AG04450 (cell line): ENCODE measurements around the gene C9orf50. TPM values are rescaled to one million over a fixed set of nuclear protein-coding genes. Genes with fewer than 3 reads are reported as not detected.
"Not testable (repeated sequence)": the region's sequence is repeated elsewhere in the genome, so short reads cannot be mapped to it uniquely, and the experiment has no call there.

ENCODE experiments used
- CTCF ChIA-PET: fragments of 300-600, 350-600 bp; formaldehyde crosslinking; extraction: SDS; loops from one replicate; lab custom pipeline; 2022; ENCODE audit warnings: antibody characterized with exemption, inconsistent platforms; lab: Charles Lee
- POLR2A ChIA-PET: fragments of 350-600 bp; formaldehyde crosslinking; extraction: SDS; loops from one replicate; lab custom pipeline; 2021; ENCODE audit warnings: antibody characterized with exemption, inconsistent platforms; lab: Yijun Ruan, JAX
- DNase-seq: peaks from one replicate; pipeline ENCODE4 v3.0.0-alpha.2; 2011; ENCODE audit warnings: low read depth, low spot score
- H3K27ac ChIP-seq: one replicate; pipeline ENCODE4 v1.5.1; 2012; ENCODE audit warnings: low read depth, low read length, control low read depth
- H3K27me3 ChIP-seq: one replicate; pipeline ENCODE4 v1.6.0; 2012; ENCODE audit warnings: low read length; ENCODE audit not compliant: control insufficient read depth, insufficient read depth
- H3K4me3 ChIP-seq: 2 replicates; pipeline ENCODE4 v1.5.1; 2011; ENCODE audit warnings: mild to moderate bottlenecking, low read depth, low read length, control low read depth
- H3K9me3 ChIP-seq: 2 replicates; pipeline ENCODE4 v1.5.1; 2012; ENCODE audit warnings: low read length; ENCODE audit not compliant: control insufficient read depth, insufficient read depth
- polyA plus RNA-seq: library from polyadenylated mRNA; depleted of rRNA; stranded (reverse); fragments of >200 nt; gene quantifications from 2 replicates; pipeline ENCODE4 v1.2.3, GENCODE V29; 2011
- TF ChIP-seq, protein P1 (sequence below): IDR thresholded peaks from 2 replicates; pipeline ENCODE4 v1.5.1; 2011; ENCODE audit warnings: low read depth, low read length, control low read depth, inconsistent platforms

The C9orf50 gene
- polyA plus RNA-seq, 1 experiment: 0.30 TPM

DNA sequence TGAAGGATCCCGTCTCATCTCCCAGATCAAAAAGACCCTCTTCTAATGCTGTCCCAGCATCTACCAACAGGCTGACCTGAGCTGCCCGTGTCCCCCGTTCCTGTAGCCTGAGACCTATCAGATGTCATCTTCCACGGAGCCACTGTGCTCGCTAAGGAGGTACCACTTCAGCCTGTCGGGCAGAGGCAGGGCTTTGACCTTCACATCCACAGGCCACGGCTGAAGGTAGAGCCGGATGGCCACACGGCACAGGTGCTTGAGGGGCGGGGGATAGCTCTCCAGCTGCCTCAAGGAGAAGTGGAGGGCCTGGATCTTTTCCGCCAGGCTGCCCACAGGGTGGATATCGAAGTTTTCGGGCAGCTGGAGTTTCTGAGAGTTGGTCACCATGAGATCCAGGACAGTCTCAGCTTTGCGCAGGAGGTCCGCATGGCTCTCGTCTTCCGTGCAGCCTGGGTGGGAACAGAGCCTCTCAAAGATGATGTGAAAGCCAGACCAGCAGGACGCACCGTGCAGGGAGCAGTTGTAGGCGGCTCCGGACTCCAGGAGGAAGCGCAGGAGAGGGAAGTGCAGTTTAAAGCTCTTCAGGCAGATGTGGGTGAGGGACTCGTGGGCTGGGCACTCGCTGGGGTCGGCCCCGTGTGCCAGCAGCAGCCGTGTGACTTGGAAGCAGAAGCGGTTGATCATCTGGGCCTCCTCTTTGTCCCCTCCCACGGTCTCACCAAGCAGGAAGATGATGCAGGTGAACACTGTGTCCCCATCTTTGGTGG lies 17.0 kb upstream of the C9orf50 start:
- TF ChIP-seq, protein P1, sequence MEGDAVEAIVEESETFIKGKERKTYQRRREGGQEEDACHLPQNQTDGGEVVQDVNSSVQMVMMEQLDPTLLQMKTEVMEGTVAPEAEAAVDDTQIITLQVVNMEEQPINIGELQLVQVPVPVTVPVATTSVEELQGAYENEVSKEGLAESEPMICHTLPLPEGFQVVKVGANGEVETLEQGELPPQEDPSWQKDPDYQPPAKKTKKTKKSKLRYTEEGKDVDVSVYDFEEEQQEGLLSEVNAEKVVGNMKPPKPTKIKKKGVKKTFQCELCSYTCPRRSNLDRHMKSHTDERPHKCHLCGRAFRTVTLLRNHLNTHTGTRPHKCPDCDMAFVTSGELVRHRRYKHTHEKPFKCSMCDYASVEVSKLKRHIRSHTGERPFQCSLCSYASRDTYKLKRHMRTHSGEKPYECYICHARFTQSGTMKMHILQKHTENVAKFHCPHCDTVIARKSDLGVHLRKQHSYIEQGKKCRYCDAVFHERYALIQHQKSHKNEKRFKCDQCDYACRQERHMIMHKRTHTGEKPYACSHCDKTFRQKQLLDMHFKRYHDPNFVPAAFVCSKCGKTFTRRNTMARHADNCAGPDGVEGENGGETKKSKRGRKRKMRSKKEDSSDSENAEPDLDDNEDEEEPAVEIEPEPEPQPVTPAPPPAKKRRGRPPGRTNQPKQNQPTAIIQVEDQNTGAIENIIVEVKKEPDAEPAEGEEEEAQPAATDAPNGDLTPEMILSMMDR: no peak
- DNase-seq: no peak
- H3K27ac ChIP-seq: no peak overlapping the region
- CTCF ChIA-PET: interaction anchor here (0.9 to 1.5 kb wide), 5 partner anchors 13 to 506 kb away, joined by 3 to 8 read pairs (median 5); no protein-coding TSS in a partner anchor
- no peaks in the 10 kb centered on the region; the same call in 1 of the 2 replicates for H3K9me3 ChIP-seq
- H3K4me3 ChIP-seq: no peak overlapping the region
- H3K27me3 ChIP-seq: no peaks in the 10 kb centered on the region
- POLR2A ChIA-PET: interaction anchor here (0.6 kb wide), 1 partner anchor 124 kb away, joined by 5 read pairs; no protein-coding TSS in a partner anchor

DNA sequence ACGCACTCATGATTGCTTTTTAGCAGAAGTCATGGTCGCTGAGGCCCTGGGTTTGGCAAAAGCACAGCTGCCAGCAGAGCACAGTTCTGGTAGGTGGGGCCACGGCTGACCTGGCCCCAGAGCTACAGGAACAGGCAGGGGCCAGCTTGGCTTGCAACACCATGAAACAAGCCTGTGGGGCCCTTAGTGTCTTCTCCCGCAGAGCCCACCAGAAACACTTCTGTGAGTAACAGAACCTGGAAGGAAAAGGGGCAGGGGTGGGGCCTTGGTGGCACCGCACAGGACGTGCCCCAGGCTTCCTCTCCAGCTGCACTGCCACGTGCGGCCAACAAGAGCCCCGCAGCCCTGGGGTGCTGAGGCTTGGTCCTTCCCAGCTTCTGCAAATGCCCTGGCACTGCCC lies 16.2 kb upstream of the C9orf50 start:
- CTCF ChIA-PET: interaction anchor here (1.0 to 1.5 kb wide), 3 partner anchors 13 to 505 kb away, joined by 3 to 7 read pairs (median 3); no protein-coding TSS in a partner anchor
- no peaks in the 10 kb centered on the region for H3K27me3 ChIP-seq
- POLR2A ChIA-PET: interaction anchor here (0.6 kb wide), 1 partner anchor 125 kb away, joined by 5 read pairs; no protein-coding TSS in a partner anchor
- no peaks in the 10 kb centered on the region; the same call in 1 of the 2 replicates for H3K9me3 ChIP-seq
- no peak for DNase-seq
- no peak overlapping the region for H3K4me3 ChIP-seq
- TF ChIP-seq, protein P1: no peak
- no peak overlapping the region for H3K27ac ChIP-seq

DNA sequence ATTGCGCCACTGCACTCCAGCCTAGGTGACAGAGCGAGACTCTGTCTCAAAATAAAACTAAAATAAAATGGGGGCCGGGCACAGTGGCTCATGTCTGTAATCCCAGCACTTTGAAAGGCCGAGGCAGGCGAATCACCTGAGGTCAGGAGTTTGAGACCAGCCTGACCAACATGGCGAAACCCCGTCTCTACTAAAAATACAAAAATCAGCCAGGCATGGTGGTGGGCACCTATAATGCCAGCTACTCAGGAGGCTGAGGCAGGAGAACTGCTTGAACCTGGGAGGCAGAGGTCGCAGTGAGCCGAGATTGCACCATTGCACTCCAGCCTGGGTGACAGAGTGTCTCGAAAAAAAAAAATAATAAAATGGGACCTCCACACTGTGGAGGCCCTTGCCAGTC lies 15.4 kb upstream of the C9orf50 start:
- H3K4me3 ChIP-seq, H3K27me3 ChIP-seq, POLR2A ChIA-PET, CTCF ChIA-PET, DNase-seq, H3K27ac ChIP-seq, H3K9me3 ChIP-seq: not testable (repeated sequence)

DNA sequence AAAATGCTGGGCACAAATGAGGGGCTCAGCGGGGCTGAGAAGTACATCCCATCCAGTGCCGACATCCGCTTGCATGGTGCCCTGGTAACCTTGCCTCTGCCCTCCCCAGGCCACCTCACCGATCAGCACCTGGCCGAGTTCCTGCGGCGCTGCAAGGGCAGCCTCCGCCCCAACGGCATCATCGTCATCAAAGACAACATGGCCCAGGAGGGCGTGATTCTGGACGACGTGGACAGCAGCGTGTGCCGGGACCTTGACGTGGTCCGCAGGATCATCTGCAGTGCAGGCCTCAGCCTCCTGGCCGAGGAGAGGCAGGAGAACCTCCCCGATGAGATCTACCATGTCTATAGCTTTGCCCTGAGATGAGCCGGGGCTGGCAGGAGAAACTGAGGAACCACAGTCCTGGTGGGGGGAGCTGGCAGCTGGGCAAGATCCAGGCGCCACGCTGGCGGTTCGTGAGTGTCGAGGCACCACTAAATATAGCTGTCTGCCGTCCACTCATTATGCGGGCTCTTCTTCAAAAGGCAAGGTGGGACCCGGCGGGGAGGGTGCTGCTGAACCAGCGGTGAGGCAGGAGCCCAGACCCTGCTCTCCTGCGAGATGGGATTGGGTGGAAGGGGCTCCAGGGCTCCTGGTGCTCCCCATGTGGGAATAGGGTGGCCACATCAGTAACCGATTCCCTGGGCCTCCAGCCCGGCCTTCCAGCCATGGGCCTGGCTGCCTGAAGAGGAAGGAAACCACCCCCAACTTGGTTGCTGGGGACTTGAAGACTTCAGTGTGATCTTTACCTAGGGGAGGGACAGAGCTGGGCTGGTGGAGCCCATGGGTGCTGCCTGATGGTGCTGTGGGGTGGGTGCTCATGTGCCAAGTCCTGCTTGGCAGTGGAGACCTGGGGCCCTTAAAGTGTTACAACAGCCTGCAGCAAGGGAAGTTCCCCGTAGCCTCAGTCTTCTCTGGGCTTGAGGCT lies 14.5 kb upstream of the C9orf50 start:
- POLR2A ChIA-PET: no interaction called here
- no peak for DNase-seq
- TF ChIP-seq, protein P1: no peak
- Histone ChIP-seq H3K9me3 (no peaks in the 10 kb centered on the region; the same call in 1 of the 2 replicates), H3K27me3 (no peaks in the 10 kb centered on the region), H3K4me3 (no peak overlapping the region), H3K27ac (peak overlapping the region; percentile 52)
- CTCF ChIA-PET: interaction anchor here (0.6 kb wide), 1 partner anchor 12 kb away, joined by 3 read pairs; no protein-coding TSS in a partner anchor

DNA sequence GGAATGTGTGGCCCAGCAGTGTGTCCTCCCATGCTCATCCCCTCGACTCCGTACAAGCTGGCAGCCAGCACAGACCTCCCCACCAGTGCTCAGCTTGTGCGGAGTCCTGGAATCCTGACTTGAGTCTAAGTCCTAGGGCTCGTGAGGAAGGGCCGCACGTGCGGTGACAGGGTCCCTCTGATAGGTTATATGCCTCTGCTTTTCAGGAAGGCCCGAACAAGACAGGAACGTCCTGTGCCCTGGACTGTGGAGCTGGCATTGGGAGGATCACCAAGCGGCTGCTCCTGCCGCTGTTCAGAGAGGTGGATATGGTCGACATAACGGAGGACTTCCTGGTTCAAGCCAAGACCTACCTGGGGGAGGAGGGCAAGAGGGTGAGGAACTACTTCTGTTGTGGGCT lies 12.9 kb upstream of the C9orf50 start:
- CTCF ChIA-PET: interaction anchor here (1.1 kb wide), 1 partner anchor 9 kb away, joined by 7 read pairs; no protein-coding TSS in a partner anchor
- H3K4me3 ChIP-seq: no peak overlapping the region

More for the DNA sequence above, 12.9 kb upstream of the C9orf50 start:
- POLR2A ChIA-PET: no interaction called here
- no peak overlapping the region for H3K27ac ChIP-seq
- H3K9me3 ChIP-seq: no peaks in the 10 kb centered on the region
- H3K27me3 ChIP-seq: no peaks in the 10 kb centered on the region
- TF ChIP-seq, protein P1: no peak
- DNase-seq: no peak
